Uterus (tissue), 4 donors: ENCODE results near the gene FCHSD2. TPM values are rescaled to one million over a fixed set of nuclear protein-coding genes. Genes with fewer than 3 reads are reported as not detected.

Source experiments
- DNase-seq, 2 donors: peaks; one replicate each; pipeline ENCODE4 v3.0.0-alpha.2; 2019 to 2020
- H3K27ac ChIP-seq, 2 donors: fragments of 200-600 bp; sonication (generic); 1 replicate in 1 of 2; 2 replicates in 1 of 2; pipeline ENCODE4 v1.5.1; 2016 to 2018
- H3K27me3 ChIP-seq, 2 donors: fragments of 200-600 bp; sonication (generic); one replicate each; pipeline ENCODE4 v1.5.1; 2018 to 2019; ENCODE audit warnings: control low read depth in 1 of 2
- H3K36me3 ChIP-seq, 2 donors: fragments of 200-600 bp; sonication (generic); one replicate each; pipeline ENCODE4 v1.5.1; 2019; ENCODE audit warnings: control low read depth in 1 of 2
- H3K4me1 ChIP-seq, 2 donors: fragments of 200-600 bp; sonication (generic); one replicate each; pipeline ENCODE4 v1.5.1; 2018 to 2019; ENCODE audit warnings: control low read depth in 1 of 2
- H3K4me3 ChIP-seq, 2 donors: fragments of 200-600 bp; sonication (generic); 1 replicate in 1 of 2; 2 replicates in 1 of 2; pipeline ENCODE4 v1.5.1; 2018 to 2019; ENCODE audit warnings: mild to moderate bottlenecking in 1 of 2
- H3K9me3 ChIP-seq, 2 donors: fragments of 200-600 bp; sonication (generic); one replicate each; pipeline ENCODE4 v1.5.1; 2019; ENCODE audit warnings: control low read depth in 1 of 2
- CTCF ChIP-seq, 4 experiments: fragments of 200-600 bp in 2 of 4; fragments of 450-650 bp in 2 of 4; sonication (generic) in 2 of 4; IDR thresholded peaks; one replicate each; pipeline ENCODE4 v1.5.1; 2016 to 2019; ENCODE audit warnings: antibody characterized with exemption in 4 of 4, mild to moderate bottlenecking in 2 of 4, moderate library complexity in 1 of 4
- POLR2A ChIP-seq, 2 donors: fragments of 450-650 bp; IDR thresholded peaks; one replicate each; pipeline ENCODE4 v1.6.1; 2016; ENCODE audit warnings: antibody characterized with exemption in 2 of 2, mild to moderate bottlenecking in 1 of 2, moderate library complexity in 1 of 2
- intact Hi-C: fragments of 100-400 bp; cut with DNase I; formaldehyde crosslinking; loops from one replicate; pipeline ENCODE4 v1.15.1; 2023; ENCODE audit warnings: low total_unique reads
- total RNA-seq, 4 donors: library from RNA; depleted of rRNA in 3 of 4; stranded (reverse); fragments of >200 nt in 3 of 4; gene quantifications; one replicate each; pipeline versions ENCODE4 v1.1.0 to v1.2.4, GENCODE V29; 2014 to 2023
- donor health status: DM: yes; HTN: yes; CAD: no.

Gene FCHSD2
- total RNA-seq, 4 donors from 2014 or later = 13.6 to 73.9 (median 27.7) TPM

GRCh38 chr11:72972496-72973128 is 169.5 kb downstream of the FCHSD2 start:
- Histone ChIP-seq H3K27me3 (no peaks in the 10 kb centered on the region), H3K9me3 (no peaks in the 10 kb centered on the region), H3K36me3 (no peaks in the 10 kb centered on the region), H3K4me3 (no peak overlapping the region), H3K27ac (no peak overlapping the region), H3K4me1 (no peaks in the 10 kb centered on the region)
- TF ChIP-seq POLR2A (IDR thresholded peaks at IDR 0.05) (no peak), CTCF (IDR thresholded peaks at IDR 0.05) (no peak)
- no peak for DNase-seq
- intact Hi-C loops = no loop called here

DNA sequence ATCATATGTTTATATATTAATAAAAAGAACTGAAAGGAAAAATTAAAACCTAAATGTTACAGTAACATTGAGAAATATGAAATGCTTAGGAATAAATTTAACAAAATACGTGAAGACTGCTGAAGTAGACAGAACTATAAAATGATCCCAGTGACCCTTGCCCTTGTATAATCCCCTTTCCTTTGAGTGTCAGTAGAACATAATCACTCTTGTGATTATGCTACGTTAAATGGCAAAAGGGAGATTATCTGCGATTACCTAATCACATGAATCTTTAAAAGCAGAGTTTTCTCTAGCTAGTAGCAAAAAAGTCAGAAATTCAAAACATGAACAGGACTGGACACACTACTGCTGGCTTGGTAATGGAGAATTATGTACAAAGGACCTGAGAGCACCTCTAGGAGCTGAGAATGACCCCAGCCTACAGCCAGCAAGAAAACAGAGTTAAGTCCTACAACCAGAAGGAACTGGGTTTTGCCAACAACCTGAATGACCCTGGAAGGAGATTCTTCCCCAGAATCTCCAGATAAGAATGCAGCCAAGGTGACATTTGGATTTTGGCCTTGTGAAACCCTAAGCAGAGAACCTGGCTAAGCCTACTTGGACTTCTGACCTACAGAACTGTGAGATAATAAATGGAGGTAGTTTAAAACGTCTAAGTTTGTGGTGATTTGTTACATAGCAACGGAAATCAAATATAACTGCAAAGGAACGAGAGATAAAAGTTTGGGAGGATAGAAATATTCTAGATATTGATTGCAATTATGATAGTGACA is 170.7 kb downstream of the FCHSD2 start:
- H3K27me3 ChIP-seq = no peaks in the 10 kb centered on the region
- H3K4me1 ChIP-seq = no peaks in the 10 kb centered on the region
- intact Hi-C loops = no loop called here
- no peak overlapping the region for H3K27ac ChIP-seq
- H3K4me3 ChIP-seq = no peak overlapping the region
- DNase-seq = no peak
- TF ChIP-seq POLR2A (IDR thresholded peaks at IDR 0.05) (no peak), CTCF (IDR thresholded peaks at IDR 0.05) (no peak)
- no peaks in the 10 kb centered on the region for H3K36me3 ChIP-seq
- H3K9me3 ChIP-seq = no peaks in the 10 kb centered on the region

- Histone ChIP-seq H3K9me3 (no peaks in the 10 kb centered on the region), H3K27me3 (no peaks in the 10 kb centered on the region), H3K4me3 (no peak overlapping the region), H3K36me3 (no peaks in the 10 kb centered on the region), H3K4me1 (no peaks in the 10 kb centered on the region), H3K27ac (no peak overlapping the region)
- intact Hi-C loops = no loop called here
- no peak for DNase-seq
- no peak for TF ChIP-seq CTCF (IDR thresholded peaks at IDR 0.05)
Observed at GRCh38 chr11:72970557-72971118, 171.5 kb downstream of the FCHSD2 start.

DNA sequence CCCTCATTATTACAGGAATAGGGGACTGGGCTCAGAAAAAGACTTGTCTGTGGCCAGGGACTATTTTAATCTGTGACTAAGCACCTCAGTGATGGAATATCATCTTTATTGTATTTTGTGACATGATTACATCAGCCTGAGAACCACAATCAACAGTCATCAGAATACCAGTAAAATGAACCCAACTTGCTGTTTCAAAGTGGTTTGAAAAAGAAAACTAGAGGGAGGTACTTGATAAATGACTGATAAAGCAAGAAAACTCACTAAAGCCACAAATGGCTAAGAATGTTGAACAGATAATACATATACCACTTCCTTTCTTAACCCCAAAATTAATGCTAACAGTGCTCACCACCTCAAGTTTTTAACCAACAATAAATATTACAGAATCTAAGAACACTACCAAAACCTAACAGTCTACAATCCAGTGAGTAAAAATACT is 172.2 kb downstream of the FCHSD2 start:
- H3K9me3 ChIP-seq = no peaks in the 10 kb centered on the region
- H3K36me3 ChIP-seq = no peaks in the 10 kb centered on the region
- no peaks in the 10 kb centered on the region for H3K27me3 ChIP-seq
- no peak overlapping the region for H3K4me3 ChIP-seq
- no peak for TF ChIP-seq POLR2A (IDR thresholded peaks at IDR 0.05)
- no peak for TF ChIP-seq CTCF (IDR thresholded peaks at IDR 0.05)
- DNase-seq = no peak
- no peak overlapping the region for H3K27ac ChIP-seq
- H3K4me1 ChIP-seq = no peaks in the 10 kb centered on the region
- intact Hi-C loops = no loop called here

GRCh38 chr11:72968390-72968789 is 173.7 kb downstream of the FCHSD2 start:
- Histone ChIP-seq H3K4me1 (no peaks in the 10 kb centered on the region), H3K36me3 (no peaks in the 10 kb centered on the region), H3K27me3 (no peaks in the 10 kb centered on the region), H3K9me3 (no peaks in the 10 kb centered on the region), H3K4me3 (no peak overlapping the region), H3K27ac (no peak overlapping the region)
- no peak for DNase-seq
- intact Hi-C loops = no loop called here
- no peak for TF ChIP-seq CTCF (IDR thresholded peaks at IDR 0.05)
- no peak for TF ChIP-seq POLR2A (IDR thresholded peaks at IDR 0.05)
